NCI-H345 treated with DMSO at 0.1 percent for 48 hours (cell line): ENCODE data around the gene CLSTN1.

Source experiments
- DNase-seq: peaks from one replicate; lab custom pipeline; 2025; ENCODE audit not compliant: unreplicated experiment; lab: John Stamatoyannopoulos, UW

Gene CLSTN1

DNA sequence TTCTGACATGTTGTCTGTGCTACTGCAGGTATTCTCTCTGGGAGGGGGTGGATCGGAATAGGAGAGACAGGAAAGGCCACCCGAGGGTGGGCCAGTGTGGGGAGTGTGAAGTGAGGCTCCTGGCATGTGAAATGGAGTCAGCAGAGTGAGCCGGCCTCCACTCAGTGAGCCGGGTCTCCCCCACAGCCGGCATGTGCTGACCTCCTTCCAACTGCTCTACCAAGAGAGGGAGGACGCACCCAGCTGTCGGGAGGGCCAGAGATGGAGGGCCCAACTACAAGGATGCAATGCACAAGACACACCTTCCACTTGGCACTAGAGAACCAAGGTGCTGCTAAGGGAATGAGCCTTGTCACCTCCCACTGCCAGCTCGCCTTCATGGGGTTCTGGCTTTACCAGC, 28.2 kb upstream of the CLSTN1 start:
- no peak for DNase-seq

- DNase-seq, result no peak
Measured at GRCh38 chr1:9850442-9851162, 26.8 kb upstream of the CLSTN1 start.

- DNase-seq, result no peak
Measured at GRCh38 chr1:9849691-9850441, 26.1 kb upstream of the CLSTN1 start.

GRCh38 chr1:9848022-9848421, 24.3 kb upstream of the CLSTN1 start:
- DNase-seq, result no peak

DNA sequence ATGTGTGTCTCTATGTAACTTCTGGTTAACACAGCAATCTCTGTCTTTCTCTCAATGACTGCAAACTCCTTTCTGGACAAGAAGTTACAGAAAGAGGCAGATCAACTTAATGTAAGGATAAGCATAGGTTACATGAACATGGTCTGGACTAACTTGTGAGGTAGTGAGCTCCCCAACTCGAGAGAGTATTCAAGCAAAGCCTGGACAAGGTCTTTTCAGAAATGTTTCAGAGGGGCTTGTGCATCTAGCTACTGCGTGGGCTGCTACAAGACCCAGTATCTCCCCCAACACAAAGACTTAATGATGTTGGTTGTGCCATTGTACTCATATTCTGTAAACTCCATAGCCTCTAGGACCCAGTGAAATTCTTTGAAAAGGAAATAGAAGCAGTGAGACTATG, 23.5 kb upstream of the CLSTN1 start:
- DNase-seq, result no peak

DNA sequence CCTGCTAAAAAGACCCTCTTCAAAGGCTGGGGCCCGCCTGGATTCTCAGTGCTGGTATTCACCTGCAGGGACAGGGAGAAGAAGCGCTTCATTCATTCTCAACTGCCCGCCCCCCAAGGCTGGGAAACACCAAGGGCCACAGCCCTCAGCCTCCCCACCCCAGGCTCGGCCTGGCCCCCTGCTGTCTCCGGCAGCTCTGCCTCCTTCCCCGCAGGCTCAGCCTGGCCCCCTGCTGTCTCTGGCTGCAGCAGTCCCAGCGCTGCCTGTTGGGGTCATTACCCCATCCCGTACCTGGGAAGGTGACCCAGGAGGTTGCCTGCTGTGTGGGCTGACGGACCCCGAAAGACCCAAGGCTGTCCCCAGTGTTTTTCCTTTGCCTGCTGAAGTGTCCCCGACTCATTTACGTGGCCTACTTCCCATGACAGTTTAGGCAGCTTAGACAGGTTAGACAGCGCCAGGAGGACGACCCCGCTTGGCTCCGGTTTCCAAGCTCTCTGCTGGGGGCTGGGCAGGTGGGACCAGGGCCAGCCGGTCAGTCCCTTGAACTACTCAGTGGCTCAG, 22.9 kb upstream of the CLSTN1 start:
- DNase-seq, result no peak

DNA sequence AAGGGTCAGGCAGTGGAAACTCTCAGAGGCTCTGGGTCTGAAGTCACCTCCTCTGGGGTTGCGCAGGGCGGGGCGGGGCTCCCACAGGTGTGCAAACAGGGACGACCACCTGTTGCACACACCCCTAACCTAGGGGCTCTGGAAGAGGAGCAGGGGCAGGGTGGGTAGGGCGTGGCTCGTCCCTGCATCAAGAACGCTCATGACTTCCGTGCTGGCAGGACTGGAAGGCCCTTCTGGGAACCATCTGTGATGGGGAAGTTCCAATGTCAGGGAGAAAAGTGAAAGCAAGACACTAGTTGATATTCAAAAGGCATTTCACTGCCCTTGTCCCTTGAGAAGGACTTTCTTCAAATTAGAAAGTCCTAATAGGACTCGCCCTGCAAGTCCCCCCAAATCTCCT, 22.1 kb upstream of the CLSTN1 start:
- no peak for DNase-seq

GRCh38 chr1:9844756-9845155, 21.0 kb upstream of the CLSTN1 start:
- DNase-seq, result no peak

DNA sequence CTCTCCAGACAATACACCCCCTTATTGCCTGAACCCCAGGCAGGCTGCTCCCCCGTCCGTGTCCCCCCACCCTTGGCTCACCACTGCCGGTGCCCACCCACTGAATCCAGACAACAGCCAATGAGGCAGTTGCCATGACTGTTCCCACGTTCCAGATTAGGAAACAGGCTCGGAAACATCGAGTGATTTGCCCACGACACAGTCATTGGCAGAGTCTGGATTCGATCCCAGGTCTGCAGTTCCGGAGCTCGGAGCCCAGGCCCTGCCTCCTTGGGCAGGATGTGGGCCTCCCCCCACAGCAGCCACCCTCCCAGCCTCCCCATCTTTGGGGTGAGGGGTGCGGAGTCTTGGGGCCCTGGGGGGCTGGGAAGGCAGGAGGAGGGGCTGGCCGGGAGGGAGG, 20.3 kb upstream of the CLSTN1 start:
- DNase-seq, result no peak

DNA sequence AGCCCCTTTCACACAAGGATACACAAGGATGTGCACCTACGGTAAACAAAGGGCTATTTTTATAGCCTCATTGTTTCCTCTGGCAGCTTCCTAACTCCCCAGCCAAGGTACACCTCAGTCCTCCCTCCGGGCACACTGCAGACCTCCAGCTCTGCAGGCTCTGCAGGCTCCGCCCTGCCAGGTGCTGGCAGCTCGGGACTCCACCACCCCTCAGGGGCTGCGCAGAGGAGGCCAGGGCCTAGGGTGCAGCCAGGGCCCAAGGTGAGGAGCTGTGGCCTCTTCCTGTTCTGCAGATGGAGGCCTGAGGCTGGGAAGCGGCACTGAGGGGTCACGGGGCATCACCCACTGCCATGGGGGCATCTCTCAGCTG, 19.8 kb upstream of the CLSTN1 start:
- peak; percentile 93 for DNase-seq

- DNase-seq, result peak; percentile 49
Measured at GRCh38 chr1:9842781-9843575, 19.2 kb upstream of the CLSTN1 start.

DNA sequence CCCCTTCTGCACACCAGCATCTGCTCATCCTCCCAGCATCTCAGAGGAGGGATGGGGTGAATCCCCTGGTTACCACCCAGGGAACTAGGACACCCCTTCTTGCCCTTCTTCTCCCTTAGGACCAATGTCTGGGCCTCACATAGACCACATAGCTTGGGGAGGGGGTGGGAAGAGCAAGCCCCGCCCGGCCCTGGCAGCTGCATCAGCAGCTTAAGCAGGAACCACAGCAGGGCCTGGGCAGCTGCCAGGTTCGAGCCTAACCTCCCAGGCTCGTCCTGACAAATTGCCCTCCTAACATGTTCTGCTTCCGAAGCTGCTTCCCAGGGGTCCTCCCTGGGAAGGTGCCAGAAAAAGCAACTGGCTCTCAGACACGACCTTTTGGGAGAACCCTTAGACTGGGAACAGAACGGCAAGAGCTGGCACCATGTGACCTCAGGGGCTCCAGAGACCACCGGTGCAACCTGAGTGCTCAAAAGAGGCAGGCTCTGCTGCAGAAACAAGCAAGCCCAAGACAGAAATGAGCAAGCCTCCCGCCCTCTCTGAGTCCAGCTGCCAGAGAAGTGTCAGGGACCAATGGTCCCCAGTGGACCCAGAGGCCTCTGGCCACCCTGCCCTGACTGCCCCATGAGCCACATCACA, 18.4 kb upstream of the CLSTN1 start:
- peak; percentile 69 for DNase-seq

- no peak for DNase-seq
Measured at GRCh38 chr1:9841460-9841859, 17.7 kb upstream of the CLSTN1 start.

DNA sequence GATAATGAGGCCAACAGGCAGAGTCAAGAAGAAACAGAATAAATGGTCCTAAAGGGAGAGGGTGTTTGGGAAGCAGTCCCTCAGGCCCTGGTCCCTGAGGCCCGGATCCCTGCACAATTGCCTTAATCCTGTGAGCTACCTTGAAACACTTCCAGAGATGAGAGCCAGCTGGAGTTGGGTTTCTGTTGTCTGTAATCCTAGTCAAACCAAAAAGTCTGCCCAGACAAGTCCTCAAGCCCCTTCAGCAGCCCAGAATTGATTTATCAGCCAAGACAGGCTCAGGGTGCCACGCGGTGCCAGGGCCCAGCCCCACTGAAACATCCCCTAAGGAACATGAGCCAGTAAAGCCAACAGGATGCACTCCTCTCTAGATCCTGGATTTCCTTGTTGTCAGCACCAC, 16.4 kb upstream of the CLSTN1 start:
- DNase-seq, result peak; percentile 52

- DNase-seq, result peak; percentile 40
Measured at GRCh38 chr1:9838946-9839345, 15.2 kb upstream of the CLSTN1 start.

DNA sequence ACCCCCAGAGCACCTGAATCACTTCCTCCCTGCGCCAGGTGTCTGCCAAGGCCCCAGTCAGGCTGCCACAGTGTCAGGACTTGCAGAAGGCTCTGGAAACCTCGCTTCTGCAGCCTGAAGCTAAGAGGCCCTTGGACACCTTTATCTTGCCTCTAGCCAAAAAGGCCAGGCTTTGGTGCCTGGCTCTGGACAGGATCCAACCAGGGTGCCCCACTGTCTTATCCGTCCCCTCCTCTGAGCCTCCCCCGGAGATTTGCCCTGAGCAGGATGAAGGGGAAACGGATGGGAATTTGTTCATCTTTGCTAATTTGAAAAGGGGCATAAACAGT, 12.8 kb upstream of the CLSTN1 start:
- no peak for DNase-seq

DNA sequence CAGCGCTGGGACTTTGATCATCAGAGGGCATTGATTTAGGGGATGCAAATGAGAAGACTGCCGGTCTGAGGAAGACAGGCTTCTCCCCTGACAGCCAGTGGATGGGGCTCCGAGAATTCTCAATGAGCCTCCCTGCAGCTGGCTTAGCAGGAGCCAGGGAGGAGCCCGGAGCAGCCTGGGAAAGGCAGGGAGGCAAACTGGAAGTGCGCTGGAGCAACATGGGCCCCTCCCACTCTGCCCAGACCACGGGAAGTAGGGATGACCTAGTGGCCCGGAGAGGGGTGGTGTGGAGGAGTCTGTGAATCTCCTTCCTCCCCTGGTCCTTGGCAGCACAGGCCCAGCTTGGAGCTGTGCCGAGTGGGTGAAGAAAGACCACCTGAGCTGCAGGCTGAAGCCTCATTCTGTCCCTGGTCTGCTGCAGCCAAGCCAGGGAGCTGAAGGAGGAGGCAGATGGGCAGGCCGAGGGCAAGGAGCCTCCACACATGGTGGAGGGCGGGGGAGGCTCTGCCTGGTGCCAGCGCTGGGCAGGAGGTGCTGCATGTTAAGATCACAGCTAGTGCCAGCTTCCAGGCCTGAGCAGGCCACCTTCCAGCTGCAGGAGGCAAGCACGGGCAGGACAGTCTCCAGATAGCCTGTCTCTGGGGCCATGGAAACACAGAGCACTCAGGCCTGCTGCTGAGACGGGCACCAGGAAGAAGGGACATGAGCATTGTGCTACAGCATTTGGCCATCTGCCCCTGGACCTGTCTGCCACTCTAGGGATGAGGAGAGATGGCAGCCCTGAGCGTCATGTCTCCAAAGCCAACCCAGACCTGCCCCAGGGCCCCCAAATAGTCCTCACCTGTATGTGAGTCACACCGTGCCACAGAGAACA, 12.2 kb upstream of the CLSTN1 start:
- no peak for DNase-seq

DNA sequence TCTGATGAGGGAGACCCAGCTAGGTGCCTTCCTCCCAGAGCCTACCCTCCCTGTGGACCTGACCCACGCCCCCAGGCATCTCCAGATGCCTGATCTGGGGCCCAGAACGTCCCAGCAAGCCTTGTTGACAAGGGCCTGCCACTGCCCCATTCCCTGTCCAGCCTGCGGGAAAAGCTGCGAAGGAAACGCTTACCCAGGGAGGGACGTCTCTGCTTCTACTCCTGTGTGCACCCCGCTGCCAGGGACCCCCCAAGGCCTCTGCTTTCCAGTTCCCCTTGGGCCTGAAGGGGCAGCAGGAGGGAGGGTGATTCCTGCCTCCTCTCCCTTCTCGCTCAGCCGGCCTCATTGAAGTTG, 11.6 kb upstream of the CLSTN1 start:
- DNase-seq, result no peak

GRCh38 chr1:9833632-9834031, 9.9 kb upstream of the CLSTN1 start:
- no peak for DNase-seq

DNA sequence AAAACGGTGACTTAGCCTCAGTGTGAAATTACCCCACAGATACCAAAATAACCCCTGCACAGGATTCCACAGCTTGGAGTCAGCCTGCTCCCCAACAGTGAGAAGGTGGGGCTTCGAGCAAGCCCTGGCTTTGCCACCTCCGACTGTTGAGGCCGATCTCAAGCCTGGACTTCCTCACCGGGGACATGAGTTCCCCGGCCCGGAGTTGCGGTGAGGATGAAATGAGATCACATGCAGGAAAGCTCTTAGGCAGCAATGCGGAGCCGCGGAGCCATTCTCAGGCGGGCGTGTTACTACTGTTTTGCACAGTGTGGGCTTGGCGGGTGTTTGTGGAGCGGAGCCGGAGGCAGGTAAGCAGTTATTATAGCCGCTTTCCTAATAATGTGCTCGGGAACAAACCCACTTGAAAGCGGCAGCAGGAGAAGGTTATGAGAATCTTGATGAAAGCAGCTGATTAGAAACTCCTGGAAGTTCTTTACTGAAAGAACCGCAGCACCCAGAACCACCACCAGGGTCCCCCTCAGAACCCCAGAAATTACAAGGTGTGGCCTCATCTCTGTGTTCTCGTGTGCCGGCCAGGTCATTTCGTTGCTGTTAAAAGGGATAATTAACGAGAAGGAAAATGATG, 3.9 kb upstream of the CLSTN1 start:
- DNase-seq, result no peak
